ENCODE data around the gene GABBR2. TPM values are rescaled to one million over a fixed set of nuclear protein-coding genes. Genes with fewer than 3 reads are reported as not detected.

GABBR2 gene
- total RNA-seq, 1 experiment from 2014 or later, result 0.23 TPM

- Mint-ChIP-seq H3K36me3 (ENCODE audit: insufficient read depth, unreplicated experiment) (no peaks in the 10 kb centered on the region), H3K4me1 (ENCODE audit: low read depth, unreplicated experiment) (no peaks in the 10 kb centered on the region), H3K27ac (ENCODE audit: unreplicated experiment) (no peak overlapping the region), H3K4me3 (ENCODE audit: unreplicated experiment) (no peak overlapping the region), H3K9me3 (ENCODE audit: unreplicated experiment) (peaks cover 19% of the 10 kb centered on the region), H3K27me3 (ENCODE audit: insufficient read depth, unreplicated experiment) (peaks cover 8% of the 10 kb centered on the region)
- Histone ChIP-seq H3K4me3 (ENCODE audit: low read depth, low read length) (no peak overlapping the region), H3K4me1 (no peaks in the 10 kb centered on the region), H3K27me3 (replicated peaks; ENCODE audit: control insufficient read depth, insufficient read depth, low read length) (no peaks in the 10 kb centered on the region), H3K36me3 (ENCODE audit: control insufficient read depth, insufficient read depth, low read length) (no peaks in the 10 kb centered on the region), H3K9me3 (peaks cover 10% of the 10 kb centered on the region)
- CTCF ChIA-PET, result no interaction called here
- intact Hi-C loops (cut with micrococcal nuclease; ENCODE audit: unreplicated experiment), result no loop called here
- TF ChIP-seq CTCF (IDR thresholded peaks at IDR 0.05; ENCODE audit: insufficient read depth in 1 of 2, low read depth in 1 of 2, low read length in 1 of 2, severe bottlenecking in 1 of 2, unreplicated experiment in 1 of 2), result no peak
- POLR2A ChIA-PET, result no interaction called here
- DNase-seq, result no peak
- no TSS peak for BruUV-seq (replicated peaks)
These were observed 252.6 kb downstream of the GABBR2 start for GRCh38 chr9:98456156-98456613.

- DNase-seq, result no peak
- BruUV-seq (replicated peaks), result no TSS peak
- no peaks in the 10 kb centered on the region for H3K27me3 ChIP-seq (replicated peaks; ENCODE audit: control insufficient read depth, insufficient read depth, low read length)
- CTCF ChIA-PET, result no interaction called here
- H3K4me3 ChIP-seq (ENCODE audit: low read depth, low read length), result no peak overlapping the region
- peaks cover 8% of the 10 kb centered on the region for H3K27me3 Mint-ChIP-seq (ENCODE audit: insufficient read depth, unreplicated experiment)
- H3K9me3 Mint-ChIP-seq (ENCODE audit: unreplicated experiment), result peaks cover 12% of the 10 kb centered on the region
- H3K4me1 ChIP-seq, result no peaks in the 10 kb centered on the region
- H3K36me3 Mint-ChIP-seq (ENCODE audit: insufficient read depth, unreplicated experiment), result no peaks in the 10 kb centered on the region
- no peak overlapping the region for H3K27ac Mint-ChIP-seq (ENCODE audit: unreplicated experiment)
- peaks cover 5% of the 10 kb centered on the region; the same call in 1 of the 2 replicates for H3K9me3 ChIP-seq
- POLR2A ChIA-PET, result no interaction called here
- no peak overlapping the region for H3K4me3 Mint-ChIP-seq (ENCODE audit: unreplicated experiment)
- no peaks in the 10 kb centered on the region for H3K4me1 Mint-ChIP-seq (ENCODE audit: low read depth, unreplicated experiment)
- H3K36me3 ChIP-seq (ENCODE audit: control insufficient read depth, insufficient read depth, low read length), result no peaks in the 10 kb centered on the region
- intact Hi-C loops (cut with micrococcal nuclease; ENCODE audit: unreplicated experiment), result no loop called here
- no peak for TF ChIP-seq CTCF (IDR thresholded peaks at IDR 0.05; ENCODE audit: insufficient read depth in 1 of 2, low read depth in 1 of 2, low read length in 1 of 2, severe bottlenecking in 1 of 2, unreplicated experiment in 1 of 2)
These were observed 253.2 kb downstream of the GABBR2 start for GRCh38 chr9:98455256-98456155.

- H3K36me3 Mint-ChIP-seq (ENCODE audit: insufficient read depth, unreplicated experiment), result no peaks in the 10 kb centered on the region
- no peak overlapping the region for H3K4me3 Mint-ChIP-seq (ENCODE audit: unreplicated experiment)
- Histone ChIP-seq H3K4me1 (no peaks in the 10 kb centered on the region), H3K9me3 (no peaks in the 10 kb centered on the region), H3K36me3 (ENCODE audit: control insufficient read depth, insufficient read depth, low read length) (no peaks in the 10 kb centered on the region), H3K27me3 (replicated peaks; ENCODE audit: control insufficient read depth, insufficient read depth, low read length) (no peaks in the 10 kb centered on the region), H3K4me3 (ENCODE audit: low read depth, low read length) (no peak overlapping the region)
- ChIA-PET CTCF (no interaction called here), POLR2A (no interaction called here)
- no TSS peak for BruUV-seq (replicated peaks)
- no peaks in the 10 kb centered on the region for H3K9me3 Mint-ChIP-seq (ENCODE audit: unreplicated experiment)
- intact Hi-C loops (cut with micrococcal nuclease; ENCODE audit: unreplicated experiment), result no loop called here
- no peak for TF ChIP-seq CTCF (IDR thresholded peaks at IDR 0.05; ENCODE audit: insufficient read depth in 1 of 2, low read depth in 1 of 2, low read length in 1 of 2, severe bottlenecking in 1 of 2, unreplicated experiment in 1 of 2)
- no peaks in the 10 kb centered on the region for H3K4me1 Mint-ChIP-seq (ENCODE audit: low read depth, unreplicated experiment)
- H3K27me3 Mint-ChIP-seq (ENCODE audit: insufficient read depth, unreplicated experiment), result peaks cover 8% of the 10 kb centered on the region
- DNase-seq, result no peak
- H3K27ac Mint-ChIP-seq (ENCODE audit: unreplicated experiment), result no peak overlapping the region
These were observed 255.0 kb downstream of the GABBR2 start for GRCh38 chr9:98453589-98454311.

Measured in Caco-2 (cell line).